UCSD-AML1 (cell line): ENCODE data around the gene FAM184B.

Source experiments
- DNase-seq: peaks from one replicate; lab custom pipeline; 2025; ENCODE audit not compliant: unreplicated experiment; lab: John Stamatoyannopoulos, UW

FAM184B gene

GRCh38 chr4:17778431-17778830, 3.0 kb downstream of the FAM184B start:
- DNase-seq, result no peak

- no peak for DNase-seq
Measured at GRCh38 chr4:17773135-17773698, 8.2 kb downstream of the FAM184B start.

- no peak for DNase-seq
Measured at GRCh38 chr4:17771284-17771908, 10.0 kb downstream of the FAM184B start.

GRCh38 chr4:17770845-17771244, 10.6 kb downstream of the FAM184B start:
- no peak for DNase-seq

- no peak for DNase-seq
Measured at GRCh38 chr4:17769406-17770174, 11.8 kb downstream of the FAM184B start.

- DNase-seq, result no peak
Measured at GRCh38 chr4:17766826-17767458, 14.5 kb downstream of the FAM184B start.

- no peak for DNase-seq
Measured at GRCh38 chr4:17765514-17766286, 15.7 kb downstream of the FAM184B start.

GRCh38 chr4:17763931-17764330, 17.5 kb downstream of the FAM184B start:
- DNase-seq, result no peak

- DNase-seq, result no peak
Measured at GRCh38 chr4:17763416-17763815, 18.0 kb downstream of the FAM184B start.

GRCh38 chr4:17762726-17763125, 18.7 kb downstream of the FAM184B start:
- DNase-seq, result no peak

GRCh38 chr4:17761062-17761461, 20.4 kb downstream of the FAM184B start:
- DNase-seq, result no peak

GRCh38 chr4:17760626-17761025, 20.8 kb downstream of the FAM184B start:
- DNase-seq, result no peak

- DNase-seq, result no peak
Measured at GRCh38 chr4:17758485-17758884, 22.9 kb downstream of the FAM184B start.

GRCh38 chr4:17757621-17758020, 23.8 kb downstream of the FAM184B start:
- no peak for DNase-seq

- no peak for DNase-seq
Measured at GRCh38 chr4:17753646-17754045, 27.8 kb downstream of the FAM184B start.

- DNase-seq, result no peak
Measured at GRCh38 chr4:17740702-17741101, 40.7 kb downstream of the FAM184B start.

GRCh38 chr4:17736484-17736883, 44.9 kb downstream of the FAM184B start:
- DNase-seq, result no peak

GRCh38 chr4:17726911-17727310, 54.5 kb downstream of the FAM184B start:
- no peak for DNase-seq

- no peak for DNase-seq
Measured at GRCh38 chr4:17723648-17724047, 57.8 kb downstream of the FAM184B start.

GRCh38 chr4:17722356-17722700, 59.1 kb downstream of the FAM184B start:
- DNase-seq, result no peak
